HG02981 (cell line): Measurements from ENCODE around the gene UPK1B.

Source experiments
- ATAC-seq: cut with Tn5 transposase; IDR thresholded peaks from one replicate; pipeline ENCODE4 v1.9.1; 2021; ENCODE audit warnings: mild to moderate bottlenecking, moderate library complexity; ENCODE audit not compliant: unreplicated experiment

UPK1B gene

DNA sequence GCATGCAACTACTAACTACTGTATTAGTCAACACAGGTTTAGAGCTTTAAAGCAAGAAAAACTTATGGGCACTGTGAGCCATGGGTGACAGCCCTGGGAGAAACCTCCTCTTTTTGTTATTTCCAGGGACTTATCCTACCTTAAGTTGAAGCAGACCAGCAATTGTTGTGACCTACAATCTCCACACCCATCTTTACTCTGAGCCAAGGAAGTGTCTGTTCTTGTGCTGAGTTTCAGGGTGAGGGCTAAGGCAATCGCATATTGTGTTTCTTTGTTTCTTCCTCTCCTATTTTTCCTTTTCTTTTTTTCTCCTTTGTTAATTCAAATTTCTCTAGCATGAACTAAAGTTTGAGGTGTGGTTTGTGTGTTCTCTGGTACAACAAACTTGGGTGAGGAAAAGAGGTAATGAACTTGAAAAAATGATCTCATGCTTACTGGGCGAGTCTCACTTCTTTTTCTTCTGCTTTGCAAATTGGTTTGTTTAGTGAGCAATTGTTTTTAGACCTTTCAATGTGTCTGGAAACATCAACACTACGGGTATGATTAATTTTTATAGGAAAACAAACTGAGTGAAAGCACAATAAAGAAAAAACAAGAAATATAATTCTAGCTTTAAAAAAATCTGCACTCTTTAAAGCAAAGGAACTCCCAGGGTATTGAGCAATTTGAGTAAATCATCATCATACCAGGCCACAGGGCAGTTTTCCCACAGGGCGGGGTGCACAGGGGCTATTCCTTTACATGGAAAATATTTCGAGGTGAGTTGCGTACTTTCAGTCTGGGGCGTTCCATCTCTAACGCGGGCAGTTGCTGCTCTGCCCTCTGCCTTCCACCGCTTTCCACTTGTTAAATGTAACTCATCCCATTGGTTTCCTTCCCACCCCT is 2.7 kb downstream of the UPK1B start:
- no peak for ATAC-seq

DNA sequence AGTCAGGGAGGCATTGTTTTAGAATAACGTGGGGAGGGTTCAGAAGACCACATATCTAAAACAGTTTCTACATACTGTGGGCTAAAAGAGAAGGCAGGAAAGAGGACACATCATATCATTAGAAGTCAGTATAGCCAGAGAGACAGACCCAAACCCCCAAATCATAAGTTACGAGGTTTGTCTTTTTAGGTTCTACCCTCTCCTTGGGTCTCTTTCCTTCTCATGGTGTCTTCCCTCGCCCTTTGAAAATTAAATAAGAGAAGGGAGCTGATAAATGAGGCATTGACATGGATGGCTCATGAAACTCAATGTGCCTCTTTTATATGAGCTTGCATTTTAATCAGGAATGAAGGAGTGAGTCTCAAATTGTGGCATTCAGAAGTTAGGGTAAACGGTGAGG is 3.4 kb downstream of the UPK1B start:
- ATAC-seq = no peak

DNA sequence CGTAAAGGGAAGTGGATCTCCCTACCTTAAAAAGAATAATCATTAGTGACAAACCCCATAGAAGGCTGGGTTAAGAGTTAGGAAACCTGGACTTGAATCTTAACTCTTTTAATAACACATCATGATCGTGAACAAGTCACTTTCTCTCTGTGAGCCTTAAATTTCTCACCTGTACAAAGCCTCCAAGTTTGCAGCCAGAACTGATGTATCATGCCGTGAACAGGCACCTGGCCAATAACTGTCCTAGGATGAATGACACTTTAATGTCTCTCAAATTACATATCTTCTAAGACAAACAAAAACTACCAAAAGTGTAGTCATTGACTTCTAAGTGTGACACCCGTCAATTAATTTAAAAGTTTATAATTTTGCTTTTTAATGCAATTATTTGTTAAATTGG is 3.9 kb downstream of the UPK1B start:
- ATAC-seq = no peak

DNA sequence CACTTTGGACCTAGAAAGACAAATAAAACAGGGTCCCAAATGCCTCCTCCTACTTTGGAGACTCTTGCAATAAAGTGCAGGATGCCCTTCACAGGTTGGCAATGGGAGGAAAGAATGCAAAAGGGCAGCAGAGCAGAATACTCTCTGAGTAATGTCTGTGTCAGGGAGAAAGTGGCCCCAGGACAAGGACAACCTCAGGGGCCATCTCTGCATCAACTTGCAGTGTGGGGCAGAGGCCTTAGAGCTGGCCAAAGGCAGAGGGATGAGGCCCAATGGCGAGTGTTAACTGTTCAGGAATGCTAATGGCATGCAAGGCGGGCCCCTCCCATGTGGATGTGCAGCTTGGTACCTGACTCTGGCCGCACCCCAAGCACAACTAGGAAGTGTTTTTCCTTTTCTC is 8.4 kb downstream of the UPK1B start:
- no peak for ATAC-seq

DNA sequence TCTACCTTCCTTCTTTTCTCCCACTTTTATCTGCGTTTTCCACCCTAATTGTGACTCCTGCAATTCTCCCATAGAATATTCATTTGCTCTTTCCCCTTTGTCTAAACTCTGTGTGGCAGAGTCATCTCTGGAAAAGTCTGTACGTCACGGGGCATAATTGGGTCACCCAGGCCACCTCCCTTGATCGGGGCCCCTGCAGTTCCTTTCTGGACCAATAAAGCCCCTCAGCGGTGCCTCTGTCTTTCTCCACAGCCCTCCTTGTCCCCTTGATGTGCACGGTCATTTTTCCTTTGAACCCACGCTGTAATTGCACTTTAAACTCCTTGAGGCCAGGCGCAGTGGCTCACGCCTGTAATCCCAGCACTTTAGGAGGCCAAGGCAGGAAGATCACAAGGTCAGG is 10.7 kb downstream of the UPK1B start:
- ATAC-seq = no peak

DNA sequence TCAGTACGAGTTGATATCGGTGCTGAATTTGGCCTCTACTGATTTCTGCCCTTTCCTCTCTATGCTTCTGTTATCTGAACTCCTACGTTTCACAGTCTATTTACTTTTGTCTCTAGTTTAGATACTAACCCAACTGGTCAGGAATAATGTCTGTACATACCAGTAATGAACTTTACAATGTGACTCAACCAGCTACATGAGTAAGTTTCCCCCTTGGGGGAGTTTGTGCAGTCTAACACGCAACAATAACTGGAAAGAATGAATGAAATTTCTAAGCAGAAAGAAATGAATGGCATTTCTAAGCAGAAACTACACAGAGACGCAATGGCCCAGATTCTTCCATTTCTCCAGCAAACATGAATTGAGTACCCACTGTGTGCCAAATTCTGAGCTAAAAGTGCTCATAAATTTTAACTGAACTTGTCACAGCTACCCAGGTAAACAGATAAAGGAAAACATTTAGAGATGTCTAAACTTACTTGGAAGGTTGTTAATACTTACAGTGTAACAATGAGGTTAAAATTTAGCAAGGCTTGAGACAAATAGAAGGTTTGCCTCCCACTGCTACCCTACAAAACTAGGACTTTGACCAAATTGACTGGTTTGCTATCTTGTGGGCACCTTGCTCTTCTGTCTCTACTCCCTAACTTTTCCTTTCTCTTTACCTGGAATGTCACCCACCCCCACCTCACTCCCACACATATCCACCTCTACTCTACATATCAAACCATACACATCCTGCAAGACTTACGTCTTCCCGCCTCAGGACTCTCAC is 11.6 kb downstream of the UPK1B start:
- ATAC-seq = no peak

DNA sequence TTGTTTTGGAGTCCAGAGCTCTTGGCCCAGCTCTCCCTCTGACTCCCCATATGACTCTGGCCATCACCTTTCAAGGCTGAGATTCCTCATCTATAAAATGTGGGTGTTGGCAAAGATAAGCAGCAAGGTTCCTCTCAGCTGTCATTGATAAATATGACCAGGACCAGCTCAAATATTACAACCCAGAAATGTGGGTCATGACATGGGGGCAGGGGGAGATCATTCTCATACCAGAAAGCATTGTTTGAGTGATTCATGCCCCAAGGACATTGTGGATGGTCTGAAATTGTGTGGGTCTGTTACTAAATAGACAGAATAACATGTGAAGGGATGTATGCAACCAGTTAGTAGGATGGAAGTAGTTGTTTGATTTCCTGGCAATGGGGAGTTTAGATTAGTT is 13.9 kb downstream of the UPK1B start:
- ATAC-seq = no peak

DNA sequence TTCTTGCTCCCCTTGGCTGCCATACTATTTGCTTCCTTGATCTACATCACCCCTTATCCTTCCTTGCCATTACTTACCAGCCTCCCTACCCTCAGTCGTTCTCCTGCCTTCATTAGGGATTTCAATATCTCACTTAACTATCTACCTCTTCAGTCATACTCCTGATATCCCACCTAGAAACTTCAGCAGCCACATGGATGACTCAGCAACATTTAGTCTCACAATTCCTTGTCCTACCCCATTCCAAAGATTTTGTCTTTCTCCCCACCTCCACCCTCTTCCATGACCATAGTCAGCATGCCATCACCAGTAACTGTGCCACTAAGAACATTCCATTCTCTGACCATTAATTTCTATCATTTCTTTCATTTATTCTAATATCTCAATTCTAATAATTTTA is 18.4 kb downstream of the UPK1B start:
- ATAC-seq = no peak

DNA sequence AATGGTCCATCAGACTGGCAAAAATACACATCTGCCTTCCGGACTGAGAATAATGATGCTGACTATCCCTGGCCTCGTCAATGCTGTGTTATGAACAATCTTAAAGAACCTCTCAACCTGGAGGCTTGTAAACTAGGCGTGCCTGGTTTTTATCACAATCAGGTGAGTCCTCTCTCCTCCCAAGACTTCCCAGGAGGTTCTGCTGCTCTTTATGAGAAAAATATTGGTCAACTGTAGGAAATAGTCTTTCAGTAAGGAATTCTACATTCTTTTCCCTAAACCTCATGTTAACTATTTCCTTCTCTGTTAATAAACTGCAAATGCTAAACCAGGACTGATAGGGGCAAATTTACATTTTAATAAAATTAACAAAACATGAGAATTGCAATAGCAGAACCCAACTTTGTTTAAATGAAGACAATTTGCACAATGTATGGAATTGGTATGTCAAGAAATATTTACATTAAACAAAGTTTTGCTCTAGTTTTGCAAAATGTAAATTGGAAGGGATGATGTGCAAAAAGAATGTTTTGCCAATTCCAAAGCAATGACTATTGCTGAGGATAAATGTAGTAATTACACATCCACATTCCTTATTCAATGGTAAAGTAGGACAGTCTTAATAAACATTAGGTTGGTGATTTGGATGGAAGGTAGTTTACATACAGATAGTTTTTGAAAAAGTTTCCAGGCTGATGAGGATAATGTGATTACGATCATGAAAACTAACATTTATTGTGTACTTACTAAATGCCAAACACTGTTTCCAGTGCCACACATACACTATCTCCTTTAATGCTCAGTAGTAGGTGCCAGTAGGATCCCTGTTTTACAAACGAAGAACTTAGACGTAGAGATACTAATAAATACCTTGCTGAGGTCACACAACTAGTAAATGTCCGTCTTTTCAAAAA is 21.1 kb downstream of the UPK1B start:
- ATAC-seq = no peak

DNA sequence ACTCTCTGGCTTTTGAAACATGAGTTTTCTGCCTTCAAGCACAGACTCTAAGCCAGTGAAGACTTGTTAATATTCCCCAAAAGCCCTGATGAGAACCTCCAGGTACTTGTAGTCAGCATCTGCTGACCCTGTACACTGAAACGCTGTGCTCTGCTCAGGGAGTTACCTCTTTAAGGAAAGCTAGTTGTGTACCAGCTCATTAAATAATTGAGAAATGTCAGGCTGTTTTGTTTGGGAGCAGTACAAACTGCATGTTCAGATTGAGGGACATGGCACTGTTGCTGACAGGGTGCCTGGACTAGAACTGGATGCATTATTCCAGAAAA is 21.7 kb downstream of the UPK1B start:
- no peak for ATAC-seq

DNA sequence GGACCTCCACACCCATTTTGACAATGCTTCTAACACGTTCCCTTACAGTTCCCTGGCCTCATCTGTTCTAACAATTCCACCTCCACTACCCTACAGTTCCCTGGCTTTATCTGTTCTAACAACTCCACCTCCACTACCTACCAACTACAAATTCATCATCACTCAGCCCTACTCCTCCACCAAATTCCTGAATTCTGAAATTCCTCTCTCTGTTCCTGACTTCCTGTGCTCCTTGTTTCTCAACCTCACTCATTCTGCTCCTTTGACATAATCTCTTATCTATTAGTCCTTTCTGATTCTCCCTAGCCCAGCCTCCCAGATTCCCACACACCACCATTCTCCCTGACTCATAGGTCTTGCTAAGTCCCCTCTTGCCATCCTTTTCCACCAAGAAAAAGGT is 22.5 kb downstream of the UPK1B start:
- no peak for ATAC-seq

DNA sequence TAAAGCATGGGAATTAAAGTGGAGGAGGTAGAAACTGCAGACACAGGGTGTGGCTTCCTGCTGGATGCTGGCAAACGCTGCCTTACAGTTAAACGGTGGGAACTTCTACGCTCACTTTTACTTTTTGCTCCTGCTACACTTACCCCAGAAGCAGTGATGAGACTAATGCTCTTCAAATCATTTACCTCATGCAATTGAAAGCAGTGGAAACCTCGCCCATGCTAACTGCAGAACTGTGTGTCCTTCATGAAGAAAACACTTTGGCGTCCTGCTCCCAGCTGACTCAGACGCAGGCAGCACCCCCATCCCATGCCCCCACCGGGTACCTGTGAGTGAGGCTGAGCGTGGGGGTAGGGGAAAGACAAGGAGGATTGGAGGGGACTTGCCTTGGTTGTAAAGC is 31.8 kb downstream of the UPK1B start:
- no peak for ATAC-seq

DNA sequence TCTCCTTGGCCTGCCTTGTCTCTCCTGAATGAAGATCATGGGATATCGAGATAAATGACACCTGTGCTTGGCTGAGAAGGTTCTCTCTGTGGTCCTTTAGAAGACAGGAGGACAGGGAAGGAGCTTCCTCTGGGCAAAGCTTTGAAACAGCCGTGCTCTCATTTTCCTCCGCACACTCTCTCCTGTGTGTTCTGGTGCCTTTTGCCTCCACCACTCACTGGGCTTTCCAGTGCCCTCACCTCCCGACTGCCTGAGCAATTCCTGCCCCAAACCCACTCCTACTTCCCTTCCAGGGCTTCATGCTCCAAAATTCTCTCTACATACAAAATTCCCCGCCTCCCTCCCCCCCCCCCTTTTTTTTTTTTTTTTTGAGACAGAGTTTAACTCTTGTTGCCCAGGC is 32.3 kb downstream of the UPK1B start:
- ATAC-seq = no peak

DNA sequence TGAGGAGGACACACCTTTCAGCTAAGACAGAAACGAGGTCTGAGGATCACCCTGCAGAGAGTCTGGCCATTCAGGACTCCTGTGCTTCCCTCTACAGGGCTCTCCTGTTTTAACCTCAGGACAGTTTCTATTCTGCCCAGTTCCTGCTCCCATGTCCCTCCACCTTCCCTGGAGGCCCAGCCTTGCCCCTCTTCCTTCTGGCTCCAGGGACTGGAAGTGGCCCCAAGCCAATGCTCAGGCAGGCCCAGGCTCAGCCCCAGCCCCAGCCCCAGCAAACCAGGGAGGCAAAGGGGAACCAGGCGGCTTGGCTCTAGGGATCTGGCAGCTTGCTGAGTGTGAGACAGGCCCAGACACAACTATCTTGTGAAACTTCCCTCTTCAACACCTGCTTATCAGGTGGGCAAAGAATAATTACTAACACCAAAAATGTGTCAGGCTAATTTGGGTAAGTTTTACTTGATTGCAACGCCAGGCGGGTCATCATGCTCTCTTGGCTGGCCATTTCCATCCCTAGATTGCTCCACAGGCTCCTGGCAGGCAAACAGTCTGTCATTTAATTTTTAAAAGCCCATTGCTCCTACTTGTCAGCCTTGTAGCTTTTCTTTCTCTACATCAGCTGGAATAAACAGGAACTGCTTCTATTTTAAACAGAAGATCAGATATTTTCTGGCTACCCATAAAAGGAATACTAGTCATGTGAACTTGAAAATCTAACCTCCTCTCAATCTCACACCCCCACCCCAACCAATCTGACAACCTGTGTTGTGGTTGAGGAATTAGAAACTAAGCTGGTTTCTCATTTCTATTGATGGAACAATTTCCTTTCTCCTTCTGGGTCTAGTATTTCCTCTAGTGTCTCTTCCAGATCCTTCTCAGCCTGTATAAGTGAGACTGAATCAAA is 33.5 kb downstream of the UPK1B start:
- no peak for ATAC-seq

DNA sequence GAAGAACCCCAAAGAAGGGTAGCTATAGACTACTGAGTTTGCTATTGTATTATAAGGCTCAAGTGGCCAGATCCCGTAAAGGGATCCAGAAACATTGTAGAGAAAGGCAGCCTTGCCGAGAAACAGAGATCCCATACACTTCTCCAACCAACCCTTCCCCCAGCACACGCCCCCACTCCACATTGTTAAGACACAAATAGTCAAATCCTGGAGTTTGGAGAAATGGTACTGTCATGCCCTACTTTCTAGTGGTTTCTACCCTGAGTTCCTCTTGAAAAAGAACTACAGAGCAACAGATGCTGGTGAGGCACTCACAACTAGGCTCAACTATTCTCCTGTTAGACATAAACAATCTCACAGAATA is 34.1 kb downstream of the UPK1B start:
- ATAC-seq = no peak

DNA sequence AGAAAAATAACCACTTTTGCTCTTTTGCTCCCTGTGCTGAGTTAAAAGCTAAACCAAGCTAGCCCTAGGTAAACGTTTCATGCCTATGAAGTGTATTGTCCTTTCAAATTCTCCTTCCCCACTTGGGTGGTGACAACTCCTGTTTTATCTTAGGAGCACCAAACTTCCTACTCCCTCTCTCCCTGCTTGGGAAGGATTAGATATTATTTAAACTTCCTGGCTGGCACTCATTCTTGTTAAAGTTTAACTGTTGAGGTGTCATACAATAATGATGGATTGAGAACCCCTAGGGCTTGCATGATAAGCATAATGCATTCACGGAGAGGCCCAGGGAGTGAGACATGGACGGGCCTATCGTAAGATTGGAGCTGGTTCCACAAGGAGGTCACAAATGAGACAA is 37.8 kb downstream of the UPK1B start:
- no peak for ATAC-seq

DNA sequence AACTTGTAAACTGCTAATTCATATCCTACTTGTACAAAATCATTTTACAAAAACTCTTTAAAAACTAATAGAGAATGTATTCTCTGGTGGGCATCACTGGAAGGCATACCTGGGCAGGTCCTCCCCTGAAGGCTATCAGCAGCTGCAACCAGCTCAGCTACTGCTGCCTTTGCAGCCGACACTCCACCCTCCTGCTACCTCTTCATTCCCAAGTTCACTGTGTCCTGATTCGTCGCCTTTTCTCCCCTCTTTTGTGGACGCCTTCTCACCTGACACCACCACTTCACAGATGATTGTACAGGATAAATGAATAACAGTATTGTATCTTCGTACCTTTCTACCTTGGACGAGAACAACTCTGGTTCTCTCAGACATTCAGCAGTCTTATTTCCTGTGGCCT is 38.4 kb downstream of the UPK1B start:
- no peak for ATAC-seq

DNA sequence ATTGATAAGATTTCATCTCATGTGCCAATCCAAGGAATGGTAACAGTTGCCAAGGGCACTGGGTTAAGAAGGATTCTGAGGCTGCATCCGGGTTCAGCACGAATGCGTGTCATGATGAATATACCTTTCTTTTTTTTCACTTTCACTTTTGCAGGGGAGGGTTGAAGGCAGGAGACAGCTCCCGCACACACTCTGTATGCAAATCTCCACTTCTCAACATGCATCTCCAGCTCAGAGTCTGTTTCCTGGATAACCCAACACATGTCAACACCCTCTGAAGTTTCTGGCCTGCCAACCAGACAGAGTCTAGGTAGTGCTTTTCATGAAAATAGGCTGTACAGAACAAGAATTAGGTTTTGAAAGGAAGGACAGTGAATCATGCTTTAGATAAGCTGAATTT is 45.7 kb downstream of the UPK1B start:
- ATAC-seq = peak; percentile 97

DNA sequence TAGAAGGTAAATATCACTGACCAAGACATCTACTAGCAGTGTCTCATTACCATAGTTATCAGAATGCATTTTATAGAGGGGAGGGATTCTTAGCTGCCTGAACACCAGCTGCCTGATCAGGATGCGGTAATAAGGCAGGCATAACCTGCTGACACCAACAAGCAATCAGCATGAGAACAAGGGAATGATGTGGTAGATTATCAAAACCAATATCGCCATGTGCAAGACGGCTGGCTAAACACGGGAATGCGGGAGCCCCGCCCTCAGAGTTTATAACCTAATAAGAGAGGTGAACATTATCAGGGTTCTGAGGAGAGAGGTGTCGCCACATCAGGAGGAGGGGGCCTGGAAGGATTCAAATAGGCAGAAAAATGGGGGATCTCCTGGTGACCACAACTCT is 46.8 kb downstream of the UPK1B start:
- no peak for ATAC-seq

DNA sequence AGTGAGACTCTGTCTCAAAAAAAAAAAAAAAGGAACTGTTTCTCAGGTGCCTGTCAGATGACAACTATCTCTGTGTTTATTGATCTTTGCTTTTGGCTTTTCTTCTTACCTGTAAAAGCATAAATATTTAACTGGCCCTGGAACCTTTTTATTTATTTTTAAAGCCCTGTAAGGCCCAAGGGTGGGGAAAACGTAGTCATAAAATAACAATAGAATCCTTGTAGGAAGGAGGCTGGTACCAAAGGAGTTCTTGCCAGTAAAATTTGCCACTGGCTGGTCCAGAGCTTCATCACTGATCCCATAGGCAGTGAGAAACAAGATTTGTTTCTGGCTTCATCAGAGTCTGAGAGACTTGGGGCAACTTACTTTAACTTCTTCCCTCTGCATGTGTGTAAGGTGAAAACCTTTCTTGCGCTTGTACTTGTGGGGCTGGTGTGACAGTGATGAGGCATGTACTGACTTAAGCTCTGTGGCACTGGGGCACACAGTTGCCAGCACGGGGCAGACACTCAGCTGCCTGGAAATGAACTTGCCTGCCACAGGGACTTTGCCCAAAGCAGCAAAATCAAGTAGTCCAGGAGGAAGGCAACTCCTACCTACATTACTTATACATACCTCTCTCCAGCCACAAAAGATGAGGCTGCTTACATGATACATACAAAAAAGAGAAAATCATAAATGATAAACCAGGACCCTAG is 47.7 kb downstream of the UPK1B start:
- ATAC-seq = no peak
